GM19324 (cell line): ENCODE data around the gene CAPN7.

Experiments used
- ATAC-seq: cut with Tn5 transposase; IDR thresholded peaks from one replicate; pipeline ENCODE4 v1.9.1; 2021; ENCODE audit warnings: mild to moderate bottlenecking, moderate library complexity; ENCODE audit not compliant: unreplicated experiment, low FRiP score

CAPN7 gene

GRCh38 chr3:15292765-15293522, 86.9 kb downstream of the CAPN7 start:
- no peak for ATAC-seq

DNA sequence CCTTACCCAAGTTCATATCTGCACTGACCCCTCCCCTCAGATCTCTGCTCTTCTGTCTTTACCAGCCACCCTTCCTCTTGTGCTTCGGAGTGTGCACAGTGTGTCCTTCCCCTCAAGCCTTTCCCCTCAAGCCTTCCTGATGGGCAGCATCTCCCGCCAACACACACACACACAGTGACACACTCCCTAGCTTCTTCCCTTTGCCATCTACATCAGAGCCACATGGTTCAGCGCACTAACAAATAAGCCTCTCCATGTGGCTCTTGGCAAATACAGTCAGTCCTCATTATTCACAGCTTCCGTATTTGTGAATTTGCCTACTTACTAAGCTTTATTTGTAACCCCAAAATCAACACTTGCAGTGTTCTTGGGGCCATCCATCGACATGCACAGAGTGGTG, 88.9 kb downstream of the CAPN7 start:
- ATAC-seq: no peak

DNA sequence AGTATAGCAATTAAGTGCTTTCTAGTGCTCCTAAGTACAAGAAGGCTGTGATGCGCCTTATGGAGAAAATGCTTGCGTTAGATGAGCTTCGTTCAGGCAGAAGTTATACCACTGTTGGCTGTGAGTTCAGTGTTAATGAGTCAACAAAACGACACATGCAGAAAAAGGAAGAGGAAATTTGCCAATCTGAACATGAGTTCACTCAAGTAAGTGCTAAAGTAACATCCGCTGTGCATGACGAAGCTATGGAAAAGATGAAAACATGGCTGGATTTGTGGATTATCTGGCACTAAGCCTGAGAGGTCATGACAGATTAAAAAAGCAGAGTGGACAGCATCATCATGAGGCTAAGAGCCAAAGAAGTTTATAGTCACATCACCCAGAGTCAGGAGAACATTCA, 89.5 kb downstream of the CAPN7 start:
- no peak for ATAC-seq

GRCh38 chr3:15297608-15298350, 91.7 kb downstream of the CAPN7 start:
- ATAC-seq: no peak

DNA sequence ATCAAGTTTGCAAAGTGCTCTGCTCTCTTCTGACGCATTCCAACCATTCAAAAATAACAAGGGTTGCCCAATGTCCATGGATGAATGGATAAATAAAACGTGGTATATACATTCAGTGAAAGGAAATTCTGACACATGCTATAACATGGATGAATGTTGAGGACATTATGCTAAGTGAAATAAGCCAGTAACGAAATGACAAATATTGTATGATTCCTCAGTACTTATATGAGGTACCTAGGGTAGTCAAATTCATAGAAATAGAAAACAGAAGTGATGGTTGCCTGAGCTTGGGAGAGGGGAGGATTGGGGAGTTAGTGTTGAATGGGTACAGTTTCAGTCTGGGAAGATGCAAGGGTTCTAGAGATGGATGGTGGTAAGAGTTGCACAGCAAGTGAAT, 92.5 kb downstream of the CAPN7 start:
- no peak for ATAC-seq

- no peak for ATAC-seq
Observed at GRCh38 chr3:15299036-15299435, 93.0 kb downstream of the CAPN7 start.

GRCh38 chr3:15300323-15301078, 94.5 kb downstream of the CAPN7 start:
- ATAC-seq: no peak

- no peak for ATAC-seq
Observed at GRCh38 chr3:15301761-15302160, 95.7 kb downstream of the CAPN7 start.
